Measurements from ENCODE around the gene SPRYD3.

SPRYD3 gene

DNA sequence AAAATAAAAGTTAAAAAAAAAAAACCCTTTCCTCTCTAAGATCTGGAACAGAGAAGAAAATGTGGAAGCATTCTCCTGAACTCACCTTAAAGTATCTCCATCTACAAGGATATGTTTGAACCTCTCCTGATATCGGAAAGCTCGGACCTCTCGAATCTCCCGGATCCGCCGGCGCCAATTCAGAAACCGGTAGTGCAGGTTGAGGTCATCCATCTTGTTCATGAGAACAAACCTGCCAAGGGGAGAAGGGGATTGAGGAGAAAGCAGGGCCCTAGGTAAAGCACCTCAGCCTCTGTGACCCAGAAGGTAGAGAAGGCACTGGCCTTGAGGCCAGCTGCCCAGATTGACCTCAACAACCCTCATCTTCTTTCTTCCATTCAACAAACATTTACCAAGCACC, 2.2 kb downstream of the SPRYD3 start:
- no peak for DNase-seq (ENCODE audit: low spot score)

- no peak for DNase-seq (ENCODE audit: low spot score)
These were observed 2.7 kb downstream of the SPRYD3 start for GRCh38 chr12:53076461-53076860.

DNA sequence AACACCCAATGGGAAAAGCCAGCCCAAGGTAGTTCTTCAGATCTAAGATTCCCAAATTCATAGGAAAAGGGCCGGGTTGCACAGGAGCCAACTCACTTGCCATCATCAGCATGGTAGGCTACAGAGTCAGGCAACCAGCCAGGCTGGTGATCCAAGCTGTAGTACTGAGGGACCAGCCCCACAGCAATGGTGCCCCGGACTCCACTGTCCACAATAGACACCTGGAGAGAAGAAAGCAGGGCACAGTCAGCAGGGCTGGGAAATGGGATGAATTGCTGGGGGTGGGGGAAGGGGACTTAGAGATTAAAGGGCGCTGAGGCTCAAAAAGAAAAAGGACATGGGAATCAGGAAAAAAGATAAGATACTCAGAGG, 4.2 kb downstream of the SPRYD3 start:
- DNase-seq (ENCODE audit: low spot score), result no peak

- no peak for DNase-seq (ENCODE audit: low spot score)
These were observed 4.7 kb downstream of the SPRYD3 start for GRCh38 chr12:53074283-53074998.

DNA sequence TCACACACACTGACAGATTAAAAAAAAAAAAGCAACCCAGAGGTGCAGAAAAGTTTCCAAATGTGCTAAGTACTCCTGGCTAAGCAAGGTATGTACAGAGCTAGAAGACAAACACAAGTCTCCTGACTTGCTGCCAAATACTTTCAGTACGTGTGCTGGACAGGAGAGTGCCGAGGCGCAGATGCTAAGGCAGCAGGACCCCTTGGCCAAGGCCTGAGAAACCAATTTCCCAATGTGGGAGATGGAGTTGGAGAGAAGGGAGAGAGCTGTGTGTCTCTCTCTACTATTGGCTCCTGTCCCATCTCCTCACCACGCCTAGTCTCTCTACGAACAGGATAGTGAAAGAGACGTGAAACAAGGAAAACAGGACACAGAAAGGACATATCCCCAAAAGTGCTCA, 5.3 kb downstream of the SPRYD3 start:
- no peak for DNase-seq (ENCODE audit: low spot score)

DNA sequence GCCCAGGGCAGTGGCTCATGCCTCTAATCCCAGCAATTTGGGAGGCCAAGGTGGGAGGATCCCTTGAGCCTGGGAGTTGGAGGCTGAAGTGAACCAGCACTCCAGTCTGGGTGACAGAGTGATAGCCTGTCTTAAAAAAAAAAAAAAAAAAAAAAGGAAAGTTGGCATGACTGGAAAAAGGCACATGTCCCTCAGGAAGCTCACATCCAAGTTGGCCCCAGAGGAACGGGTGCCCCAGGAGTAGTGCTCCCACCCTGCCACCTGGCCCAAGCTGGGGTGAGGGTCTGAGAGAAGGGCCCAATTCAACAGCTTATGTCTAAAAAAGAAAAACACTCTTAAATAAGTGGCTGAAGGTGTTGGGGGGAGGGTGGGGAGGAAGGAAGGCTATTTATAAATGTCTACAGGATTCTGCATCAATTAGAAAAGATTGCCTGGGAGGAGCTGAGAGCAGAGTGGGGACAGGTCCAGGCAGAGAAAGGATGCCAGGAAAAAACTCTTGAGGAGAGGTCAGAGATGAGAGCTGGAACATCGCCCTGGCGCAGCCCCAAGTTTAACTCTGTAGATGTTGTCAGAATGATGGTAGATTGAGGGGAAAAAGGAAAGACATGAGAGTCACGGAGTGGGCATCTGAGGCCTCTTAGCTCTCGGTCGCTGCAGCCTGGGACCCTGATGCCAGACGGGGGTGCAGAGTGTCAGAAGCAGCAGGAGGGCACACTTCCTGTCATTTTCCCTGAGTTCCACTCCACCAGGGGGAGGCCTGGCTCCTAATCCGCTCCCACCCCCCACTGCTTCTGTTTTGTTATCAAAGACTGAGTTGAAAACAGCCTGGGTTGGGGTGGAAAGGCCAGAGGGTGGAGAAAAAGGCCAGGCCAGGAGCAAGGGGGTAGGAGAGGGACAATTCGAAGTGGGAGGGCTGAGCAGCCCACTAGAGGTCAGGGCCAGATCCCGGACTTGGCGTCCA, 7.3 kb downstream of the SPRYD3 start:
- DNase-seq (ENCODE audit: low spot score), result peak; percentile 68

DNA sequence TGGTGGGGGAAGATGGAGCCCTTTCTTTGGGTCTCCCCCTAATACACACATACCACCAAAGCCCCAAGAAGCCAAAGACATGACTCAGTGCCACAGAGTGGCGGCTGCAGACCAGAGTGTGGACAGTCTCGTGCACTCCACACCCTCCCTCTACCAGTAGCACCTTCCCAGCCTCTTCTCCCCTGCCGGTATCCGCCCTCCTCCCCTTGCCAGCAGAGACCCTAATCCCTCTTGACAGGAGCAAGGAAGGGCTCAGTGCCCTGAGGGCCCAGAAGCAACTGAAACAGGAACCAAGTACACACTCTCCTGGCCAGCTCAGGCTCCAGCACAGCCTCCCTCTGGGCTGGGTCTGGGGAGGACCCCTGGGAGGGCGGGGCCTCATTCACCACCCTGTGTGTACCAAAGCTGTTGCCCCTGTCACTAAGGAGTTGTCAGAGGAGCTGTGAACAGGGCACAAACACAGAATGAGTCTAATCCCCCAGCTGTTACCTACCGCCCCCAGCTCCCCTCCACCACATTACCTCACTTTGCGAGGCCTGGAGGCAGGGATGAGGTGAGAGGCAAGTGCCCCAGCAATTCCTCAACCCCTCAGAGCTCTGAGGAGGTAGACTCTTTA, 8.2 kb downstream of the SPRYD3 start:
- DNase-seq (ENCODE audit: low spot score), result peak; percentile 67

GRCh38 chr12:53069621-53070410, 9.4 kb downstream of the SPRYD3 start:
- peak; percentile 48 for DNase-seq (ENCODE audit: low spot score)

DNA sequence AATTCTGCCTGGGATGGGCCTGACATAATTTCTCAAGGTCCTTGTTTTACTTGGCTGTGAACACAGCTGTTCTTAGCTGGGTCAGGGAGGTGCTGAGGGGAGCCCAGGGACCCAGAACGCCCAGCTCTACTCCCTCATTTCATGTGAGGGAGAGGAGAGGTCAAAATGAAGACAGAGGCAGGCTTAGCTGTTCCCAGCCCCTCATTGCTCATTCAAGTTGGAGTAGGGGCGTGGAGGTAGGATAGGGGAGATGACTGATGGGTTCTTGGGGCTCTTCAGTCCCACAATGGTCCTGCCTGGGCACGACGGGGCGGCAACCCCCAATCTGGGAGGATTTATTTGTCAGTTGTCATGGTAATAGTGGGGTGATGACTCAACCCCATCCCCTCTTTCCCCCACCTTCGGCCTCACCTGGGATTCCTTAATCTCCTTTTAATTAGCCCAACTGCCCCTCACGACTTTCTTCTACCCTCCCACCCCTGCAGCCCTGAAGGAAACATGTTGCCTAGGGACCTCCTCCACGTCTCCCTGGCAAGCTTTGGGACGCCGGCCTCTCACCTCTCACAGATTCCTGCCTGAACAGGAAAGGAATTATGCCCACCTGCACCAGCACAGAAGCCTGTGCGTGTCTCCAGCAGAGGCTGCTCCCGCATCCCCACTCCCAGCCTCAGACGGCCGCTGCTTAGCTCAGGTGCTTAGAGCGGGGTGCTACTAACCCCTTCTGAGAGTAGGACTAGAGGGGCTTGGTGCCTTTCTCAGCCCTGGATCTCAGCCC, 10.2 kb downstream of the SPRYD3 start:
- DNase-seq (ENCODE audit: low spot score), result peak; percentile 46

- DNase-seq (ENCODE audit: low spot score), result no peak
These were observed 11.0 kb downstream of the SPRYD3 start for GRCh38 chr12:53067993-53068770.

GRCh38 chr12:53067074-53067992, 11.9 kb downstream of the SPRYD3 start:
- no peak for DNase-seq (ENCODE audit: low spot score)

DNA sequence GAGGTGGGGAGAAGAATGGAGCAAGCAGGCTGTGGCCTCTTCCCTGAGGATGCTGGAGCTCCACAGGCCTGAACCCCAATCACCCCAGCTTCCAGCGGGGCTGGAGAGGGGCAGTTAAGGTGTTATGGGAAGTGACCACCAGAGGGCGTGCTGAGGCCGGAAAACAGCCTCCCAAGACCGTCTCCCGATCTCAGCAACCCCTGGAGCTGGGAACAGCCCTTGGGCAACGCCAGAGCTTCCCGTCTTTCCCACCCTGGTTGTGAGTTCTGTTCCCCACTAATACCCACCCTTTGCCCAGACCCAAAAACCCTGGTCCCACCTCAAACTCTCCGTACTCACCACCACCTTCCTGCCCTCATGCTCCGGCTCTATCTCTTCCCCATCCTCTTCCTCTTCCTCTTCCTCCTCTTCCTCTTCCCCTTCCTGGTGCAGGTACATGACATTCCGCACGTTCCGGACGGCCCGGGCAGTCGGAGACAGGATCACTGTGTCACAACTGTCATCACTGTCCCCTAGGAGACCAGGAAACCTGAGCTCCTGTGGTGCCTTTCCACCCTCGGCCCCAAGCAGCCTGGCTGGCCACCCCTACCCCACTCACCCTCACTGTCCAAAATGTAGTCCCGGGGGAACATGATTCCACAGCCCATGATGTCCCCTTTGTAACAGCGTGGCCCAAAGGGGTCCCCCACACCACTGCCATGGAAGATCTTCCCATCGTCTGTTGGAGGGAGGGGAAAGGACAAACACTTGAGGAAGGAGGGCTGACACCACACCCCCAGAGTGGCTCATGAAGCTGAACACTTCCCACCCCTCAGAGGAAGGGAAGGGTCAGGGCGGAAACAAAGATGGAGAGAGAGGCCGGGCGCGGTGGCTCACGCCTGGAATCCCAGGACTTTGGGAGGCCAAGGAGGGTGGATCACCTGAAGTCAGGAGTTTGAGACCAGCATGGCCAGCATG, 12.9 kb downstream of the SPRYD3 start:
- DNase-seq (ENCODE audit: low spot score), result peak; percentile 91

- no peak for DNase-seq (ENCODE audit: low spot score)
These were observed 13.7 kb downstream of the SPRYD3 start for GRCh38 chr12:53065470-53065869.

DNA sequence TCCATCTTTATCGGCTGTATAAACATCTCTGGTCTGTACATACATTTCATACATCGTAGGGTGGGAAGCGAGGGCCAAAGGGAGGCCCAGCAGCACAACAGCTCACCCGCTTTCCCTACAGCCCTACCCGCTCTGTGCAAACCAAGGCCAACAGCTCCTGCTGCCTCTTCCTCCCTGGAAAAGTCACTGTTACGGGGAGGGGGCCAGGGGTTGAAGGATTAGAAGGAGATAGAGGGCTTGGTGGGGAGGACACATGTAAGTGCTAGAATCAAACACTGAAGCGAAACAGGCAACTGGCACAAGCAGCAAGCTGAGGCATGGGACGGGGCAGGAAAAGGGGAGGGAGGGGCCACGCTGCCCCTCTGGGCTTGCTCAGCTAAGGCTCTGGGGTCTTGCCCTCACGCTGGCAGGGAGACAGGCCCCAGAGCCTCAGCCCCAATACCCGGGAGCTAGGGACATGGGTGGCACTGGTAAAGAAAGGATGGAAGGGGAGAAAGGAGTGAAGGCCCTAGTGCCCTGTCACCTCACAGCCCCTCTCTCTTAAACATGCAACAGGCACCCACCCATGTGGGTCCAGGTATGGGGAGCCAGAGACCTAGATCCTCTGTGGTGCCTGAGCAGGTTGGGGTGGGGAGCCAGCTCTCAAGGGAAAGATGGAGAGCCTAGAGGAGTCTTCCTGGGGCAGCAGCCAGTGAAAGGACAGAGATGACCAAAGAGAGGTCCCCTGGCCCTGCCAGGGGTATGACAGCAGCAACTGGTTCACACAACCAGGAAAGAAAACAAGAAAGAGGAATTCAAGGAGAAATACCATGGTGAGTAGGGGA, 14.4 kb downstream of the SPRYD3 start:
- DNase-seq (ENCODE audit: low spot score), result no peak

DNA sequence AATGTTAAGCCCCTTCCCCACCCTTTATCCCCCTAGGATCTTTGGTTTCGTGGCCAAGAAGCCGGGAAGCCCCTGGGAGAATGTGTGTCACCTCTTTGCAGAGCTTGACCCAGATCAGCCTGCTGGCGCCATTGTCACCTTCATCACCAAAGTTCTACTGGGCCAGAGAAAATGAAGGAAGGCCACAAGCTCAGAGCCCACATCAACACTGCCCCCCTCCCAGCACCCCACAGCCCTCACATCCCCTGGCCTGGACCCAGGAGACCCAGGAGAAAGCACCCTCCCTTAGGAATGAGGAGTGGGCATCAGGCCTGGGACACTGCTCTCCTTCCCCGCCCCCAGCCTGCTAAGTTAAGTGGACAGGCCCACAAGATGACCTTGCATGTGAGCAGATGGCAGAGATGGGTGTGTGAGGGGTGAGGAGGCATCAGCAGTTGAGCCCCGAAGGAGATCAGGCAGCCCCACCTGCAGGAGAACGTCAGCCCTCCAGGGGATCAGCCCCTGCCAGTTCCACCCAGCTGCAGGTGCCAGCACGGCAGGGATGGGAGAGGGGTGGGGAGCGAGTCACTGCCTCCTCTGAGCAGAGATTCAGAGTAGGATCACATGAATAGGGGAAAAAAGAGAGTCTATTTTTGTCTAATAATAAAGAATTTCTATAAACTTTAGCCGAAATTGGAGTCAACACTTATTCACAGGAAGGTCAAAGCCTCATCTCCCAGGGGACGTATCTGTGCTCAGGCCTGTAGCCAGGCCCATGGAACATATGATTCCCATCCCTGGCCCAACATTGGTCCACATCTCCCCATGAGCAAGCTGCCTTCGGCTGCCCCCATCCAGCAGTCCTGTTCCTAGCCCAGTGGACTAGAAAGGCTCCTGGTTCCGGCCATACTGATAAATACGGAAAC, 15.2 kb downstream of the SPRYD3 start:
- no peak for DNase-seq (ENCODE audit: low spot score)
